Thyroid gland (tissue), 4 donors: ENCODE data around the gene CA7. TPM values are rescaled to one million over a fixed set of nuclear protein-coding genes. Genes with fewer than 3 reads are reported as not detected.

Source experiments
- DNase-seq, 2 donors: peaks; one replicate each; pipeline ENCODE4 v3.0.0-alpha.2; 2019
- H3K27ac ChIP-seq, 3 donors: fragments of 200-600 bp; sonication (generic); 1 replicate in 2 of 3; 2 replicates in 1 of 3; pipeline ENCODE4 v1.5.1; 2016 to 2019; ENCODE audit warnings: mild to moderate bottlenecking in 1 of 3, moderate library complexity in 1 of 3
- H3K27me3 ChIP-seq: fragments of 200-600 bp; sonication (generic); one replicate; pipeline ENCODE4 v1.5.1; 2019
- H3K36me3 ChIP-seq, 2 donors: fragments of 200-600 bp; sonication (generic); one replicate each; pipeline ENCODE4 v1.5.1; 2016 to 2019
- H3K4me1 ChIP-seq, 2 donors: fragments of 200-600 bp; sonication (generic); one replicate each; pipeline ENCODE4 v1.5.1; 2017 to 2019
- H3K4me3 ChIP-seq, 3 donors: fragments of 200-600 bp; sonication (generic); replicated peaks in 1 of 3; 1 replicate in 2 of 3; 2 replicates in 1 of 3; pipeline ENCODE4 v1.5.1; 2016; ENCODE audit warnings: mild to moderate bottlenecking in 1 of 3
- H3K9me3 ChIP-seq: fragments of 200-600 bp; sonication (generic); one replicate; pipeline ENCODE4 v1.5.1; 2017
- POLR2A ChIP-seq, 2 donors: fragments of 450-650 bp; IDR thresholded peaks; one replicate each; pipeline ENCODE4 v1.6.1; 2017; ENCODE audit warnings: antibody characterized with exemption in 2 of 2, mild to moderate bottlenecking in 2 of 2, moderate library complexity in 1 of 2
- WGBS, 2 donors: methylation state at CpG; one replicate each; pipeline ENCODE4 v1.1.5; 2017; 5-methylcytosine and 5-hydroxymethylcytosine counted together
- intact Hi-C: fragments of 100-400 bp; cut with DNase I; formaldehyde crosslinking; loops from one replicate; pipeline ENCODE4 v1.15.1; 2023
- total RNA-seq, 4 donors: library from RNA; depleted of rRNA; stranded (reverse); fragments of >200 nt; gene quantifications; one replicate each; pipeline ENCODE4 v1.2.3, GENCODE V29; 2016
- TF ChIP-seq, protein P1 (sequence below), 6 experiments: fragments of 200-600 bp in 3 of 6; fragments of 450-650 bp in 3 of 6; sonication (generic) in 3 of 6; IDR thresholded peaks; one replicate each; pipeline ENCODE4 v1.5.1; 2016 to 2019; ENCODE audit warnings: antibody characterized with exemption in 6 of 6, mild to moderate bottlenecking in 2 of 6, inconsistent platforms in 1 of 6, moderate library complexity in 1 of 6

The CA7 gene
- total RNA-seq, 4 donors from 2014 or later = 0.46 TPM; not detected in 3

DNA sequence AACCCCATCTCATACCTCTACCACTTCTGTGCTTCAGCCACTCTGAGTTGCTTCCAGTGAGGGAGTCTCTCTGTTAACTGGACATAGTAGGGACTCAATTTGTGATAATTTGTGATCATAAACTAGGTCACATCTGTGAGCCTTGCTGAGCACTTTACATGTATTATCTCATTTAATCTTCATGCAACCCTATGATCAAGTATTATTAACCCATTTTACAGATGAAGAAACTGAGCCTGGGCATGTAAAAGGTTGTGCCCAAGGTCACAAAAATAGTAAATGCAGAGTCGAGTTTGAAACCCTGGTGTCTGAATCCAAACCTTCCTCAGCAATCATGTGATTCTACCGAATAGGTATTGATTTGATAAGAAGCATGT lies 54.7 kb downstream of the CA7 start:
- intact Hi-C loops = loop anchor here (10.0 kb wide), 1 partner anchor 286 kb away; the partner anchor contains the start of gene MATCAP1
- no peaks in the 10 kb centered on the region for H3K9me3 ChIP-seq
- H3K36me3 ChIP-seq = no peaks in the 10 kb centered on the region
- WGBS, 2 donors = 92 to 97% methylated on average over 2 of the region's 2 CpGs
- no peak overlapping the region for H3K4me3 ChIP-seq
- H3K4me1 ChIP-seq = peaks cover 59 to 84% of the 10 kb centered on the region in 2 donors
- H3K27ac ChIP-seq = peak overlapping the region; percentile 89 to 98 (median 96)
- TF ChIP-seq, protein P1, sequence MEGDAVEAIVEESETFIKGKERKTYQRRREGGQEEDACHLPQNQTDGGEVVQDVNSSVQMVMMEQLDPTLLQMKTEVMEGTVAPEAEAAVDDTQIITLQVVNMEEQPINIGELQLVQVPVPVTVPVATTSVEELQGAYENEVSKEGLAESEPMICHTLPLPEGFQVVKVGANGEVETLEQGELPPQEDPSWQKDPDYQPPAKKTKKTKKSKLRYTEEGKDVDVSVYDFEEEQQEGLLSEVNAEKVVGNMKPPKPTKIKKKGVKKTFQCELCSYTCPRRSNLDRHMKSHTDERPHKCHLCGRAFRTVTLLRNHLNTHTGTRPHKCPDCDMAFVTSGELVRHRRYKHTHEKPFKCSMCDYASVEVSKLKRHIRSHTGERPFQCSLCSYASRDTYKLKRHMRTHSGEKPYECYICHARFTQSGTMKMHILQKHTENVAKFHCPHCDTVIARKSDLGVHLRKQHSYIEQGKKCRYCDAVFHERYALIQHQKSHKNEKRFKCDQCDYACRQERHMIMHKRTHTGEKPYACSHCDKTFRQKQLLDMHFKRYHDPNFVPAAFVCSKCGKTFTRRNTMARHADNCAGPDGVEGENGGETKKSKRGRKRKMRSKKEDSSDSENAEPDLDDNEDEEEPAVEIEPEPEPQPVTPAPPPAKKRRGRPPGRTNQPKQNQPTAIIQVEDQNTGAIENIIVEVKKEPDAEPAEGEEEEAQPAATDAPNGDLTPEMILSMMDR (IDR thresholded peaks at IDR 0.05) = no peak
- no peak for TF ChIP-seq POLR2A (IDR thresholded peaks at IDR 0.05)
- no peak for DNase-seq
- no peaks in the 10 kb centered on the region for H3K27me3 ChIP-seq

DNA sequence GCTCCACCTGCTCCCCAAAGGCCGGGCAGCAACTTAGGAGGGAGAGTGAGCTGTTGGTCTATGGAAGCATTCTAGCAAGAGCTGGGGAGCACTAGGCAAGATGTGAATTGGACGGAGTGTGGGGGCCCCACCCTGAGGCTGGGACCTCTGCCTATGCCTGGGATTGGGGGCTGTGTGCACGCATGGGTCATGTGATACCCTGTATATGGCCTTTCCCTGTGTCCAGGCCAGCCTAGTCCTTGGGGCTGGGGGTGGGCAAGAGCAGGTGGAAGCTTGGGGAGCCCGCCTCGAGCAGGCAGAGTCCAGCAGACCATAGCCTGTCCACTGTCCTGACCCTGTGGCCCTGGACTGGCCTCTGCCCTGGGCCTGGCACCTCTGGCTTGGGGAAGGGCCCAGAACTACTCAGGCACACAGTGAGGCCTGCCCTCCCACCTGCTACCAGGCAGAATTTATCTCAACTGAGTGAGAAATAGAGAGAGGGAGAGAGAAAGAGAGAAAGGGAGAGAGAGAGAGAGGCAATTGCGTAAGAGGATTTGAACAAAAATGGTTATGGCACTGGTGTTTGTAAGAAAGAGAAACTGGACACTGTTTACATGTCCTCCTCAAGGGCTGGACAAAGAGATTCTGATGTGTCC lies 55.2 kb downstream of the CA7 start:
- peaks cover 61 to 89% of the 10 kb centered on the region in 2 donors for H3K4me1 ChIP-seq
- H3K27me3 ChIP-seq = no peaks in the 10 kb centered on the region
- H3K27ac ChIP-seq = peak overlapping the region; percentile 89 to 98 (median 96)
- H3K36me3 ChIP-seq = no peaks in the 10 kb centered on the region
- WGBS, 2 donors = 79 to 83% methylated on average over 6 of the region's 6 CpGs
- DNase-seq = peak in 1 of 2 donors; percentile 38
- TF ChIP-seq POLR2A (IDR thresholded peaks at IDR 0.05) = no peak
- TF ChIP-seq, protein P1 (IDR thresholded peaks at IDR 0.05) = no peak
- intact Hi-C loops = loop anchor here (10.0 kb wide), 1 partner anchor 285 kb away; the partner anchor contains the start of gene MATCAP1
- H3K4me3 ChIP-seq = no peak overlapping the region
- H3K9me3 ChIP-seq = no peaks in the 10 kb centered on the region

DNA sequence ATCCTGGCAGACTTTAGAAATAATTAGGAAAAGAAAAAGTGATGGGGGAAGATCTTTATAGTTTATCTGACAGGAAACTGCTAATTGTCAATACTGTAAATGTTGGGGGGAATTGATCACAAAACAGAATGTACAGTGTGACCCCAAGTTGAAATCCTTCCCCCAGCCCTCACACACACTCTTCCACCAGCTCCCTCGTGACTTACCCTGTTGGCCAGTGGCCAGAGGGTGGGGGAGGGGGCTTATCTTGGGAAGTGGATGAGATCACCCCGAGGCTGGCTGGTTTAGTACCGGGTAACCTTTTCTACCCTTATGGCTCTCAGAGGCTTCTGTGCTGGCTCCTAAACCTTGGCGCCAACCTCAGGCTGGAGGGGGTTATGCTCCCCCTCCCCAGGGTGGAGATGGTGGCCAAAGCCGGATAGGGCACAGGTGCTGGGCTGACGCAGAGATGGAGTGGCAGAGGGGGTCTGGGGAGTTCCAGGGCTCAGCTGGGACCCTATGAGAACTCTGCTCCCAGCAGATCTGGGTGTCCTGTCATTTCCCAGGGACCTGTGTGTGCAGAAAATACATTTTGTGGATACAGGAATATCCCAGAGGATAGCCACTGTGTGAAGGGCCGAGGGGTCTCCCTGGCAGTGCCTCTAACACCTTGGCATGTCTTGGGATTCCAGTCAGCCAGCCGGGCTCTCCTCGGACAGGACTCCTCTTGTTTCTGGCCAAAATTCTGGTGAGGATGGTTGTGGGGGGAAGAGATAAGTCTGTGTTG lies 55.9 kb downstream of the CA7 start:
- H3K27me3 ChIP-seq = no peaks in the 10 kb centered on the region
- 18 to 23% methylated on average over 6 to 8 of the region's 9 CpGs for WGBS, 2 donors
- intact Hi-C loops = loop anchor here (10.0 kb wide), 1 partner anchor 285 kb away; the partner anchor contains the start of gene MATCAP1

DNA sequence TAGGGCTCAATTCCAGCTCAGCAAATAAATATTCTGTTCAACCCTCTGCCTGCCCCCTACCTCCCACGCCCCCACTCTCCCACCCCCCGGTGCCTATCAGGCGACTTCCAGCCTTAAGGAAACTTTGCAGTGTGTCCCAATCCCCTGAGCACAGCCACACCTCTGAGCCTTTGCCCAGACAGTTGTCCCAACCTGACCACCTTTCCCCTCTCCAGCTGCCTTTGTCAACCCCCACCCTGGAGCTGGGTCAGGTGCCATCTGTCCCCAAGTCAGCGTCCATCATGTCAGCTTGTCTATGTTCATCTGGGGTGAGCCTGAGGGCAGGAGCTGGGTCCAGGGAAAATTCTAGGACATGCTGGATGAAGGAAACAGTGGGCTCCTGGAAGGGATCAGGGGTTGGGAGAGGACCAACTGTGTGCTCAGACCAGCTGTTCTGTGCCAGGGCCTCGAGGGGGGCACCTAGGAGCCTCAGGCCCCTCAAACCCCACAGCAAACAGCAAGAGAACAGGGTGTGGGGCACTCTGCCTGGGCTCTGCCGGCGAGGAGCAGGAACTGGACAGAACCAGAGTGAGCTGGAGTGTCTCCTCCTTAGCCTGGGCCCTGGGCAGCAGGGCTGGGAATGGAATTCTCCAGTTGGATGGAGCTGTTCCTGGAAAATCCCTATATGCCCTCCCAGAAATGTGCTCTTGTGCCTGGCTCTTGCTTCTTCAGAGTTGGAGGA lies 56.7 kb downstream of the CA7 start:
- no peak overlapping the region for H3K4me3 ChIP-seq
- peak overlapping the region; percentile 89 to 98 (median 96) for H3K27ac ChIP-seq
- TF ChIP-seq, protein P1 (IDR thresholded peaks at IDR 0.05) = no peak
- peak in 1 of 2 donors; percentile 52 for TF ChIP-seq POLR2A (IDR thresholded peaks at IDR 0.05)
- H3K36me3 ChIP-seq = no peaks in the 10 kb centered on the region
- DNase-seq = peak; percentile 79 to 84
- peaks cover 75 to 99% of the 10 kb centered on the region in 2 donors for H3K4me1 ChIP-seq
- no peaks in the 10 kb centered on the region for H3K9me3 ChIP-seq
- no peaks in the 10 kb centered on the region for H3K27me3 ChIP-seq
- 38 to 44% methylated on average over 4 to 7 of the region's 7 CpGs for WGBS, 2 donors
- intact Hi-C loops = no loop called here

More for the DNA sequence above, 55.9 kb downstream of the CA7 start:
- DNase-seq = peak; percentile 93 to 96
- Histone ChIP-seq H3K4me1 (peaks cover 68 to 96% of the 10 kb centered on the region in 2 donors), H3K9me3 (no peaks in the 10 kb centered on the region), H3K36me3 (no peaks in the 10 kb centered on the region), H3K4me3 (no peak overlapping the region), H3K27ac (peak overlapping the region; percentile 89 to 98 (median 96))
- peak; percentile 8 to 51 for TF ChIP-seq POLR2A (IDR thresholded peaks at IDR 0.05)
- TF ChIP-seq, protein P1 (IDR thresholded peaks at IDR 0.05) = no peak
